GM19395 (cell line): Measurements from ENCODE around the gene LIN37.
"Not testable (repeated sequence)": the region's sequence is repeated elsewhere in the genome, so short reads cannot be mapped to it uniquely, and the experiment has no call there.

Experiments used
- ATAC-seq: cut with Tn5 transposase; IDR thresholded peaks from one replicate; pipeline ENCODE4 v1.9.1; 2021; ENCODE audit warnings: mild to moderate bottlenecking, moderate library complexity; ENCODE audit not compliant: unreplicated experiment

The LIN37 gene

DNA sequence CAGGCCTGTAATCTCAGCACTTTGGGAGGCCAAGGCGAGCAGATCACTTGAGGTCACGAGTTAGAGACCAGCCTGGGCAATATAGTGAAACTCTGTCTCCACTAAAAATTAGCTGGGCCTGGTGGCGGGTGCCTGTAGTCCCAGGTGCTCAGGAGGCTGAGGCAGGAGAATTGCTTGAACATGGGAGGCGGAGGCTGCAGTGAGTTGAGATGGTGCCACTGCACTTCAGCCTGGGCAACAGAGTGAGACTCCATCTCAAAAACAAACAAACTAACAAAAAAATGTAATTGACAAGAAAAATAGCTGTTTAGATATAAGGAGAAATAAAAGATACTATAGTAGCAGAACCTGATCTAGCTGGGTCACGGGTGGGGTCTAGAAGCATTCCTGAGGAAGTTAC, 24.0 kb downstream of the LIN37 start:
- ATAC-seq: not testable (repeated sequence)

- no peak for ATAC-seq
Measured at GRCh38 chr19:35773020-35773806, 24.8 kb downstream of the LIN37 start.

DNA sequence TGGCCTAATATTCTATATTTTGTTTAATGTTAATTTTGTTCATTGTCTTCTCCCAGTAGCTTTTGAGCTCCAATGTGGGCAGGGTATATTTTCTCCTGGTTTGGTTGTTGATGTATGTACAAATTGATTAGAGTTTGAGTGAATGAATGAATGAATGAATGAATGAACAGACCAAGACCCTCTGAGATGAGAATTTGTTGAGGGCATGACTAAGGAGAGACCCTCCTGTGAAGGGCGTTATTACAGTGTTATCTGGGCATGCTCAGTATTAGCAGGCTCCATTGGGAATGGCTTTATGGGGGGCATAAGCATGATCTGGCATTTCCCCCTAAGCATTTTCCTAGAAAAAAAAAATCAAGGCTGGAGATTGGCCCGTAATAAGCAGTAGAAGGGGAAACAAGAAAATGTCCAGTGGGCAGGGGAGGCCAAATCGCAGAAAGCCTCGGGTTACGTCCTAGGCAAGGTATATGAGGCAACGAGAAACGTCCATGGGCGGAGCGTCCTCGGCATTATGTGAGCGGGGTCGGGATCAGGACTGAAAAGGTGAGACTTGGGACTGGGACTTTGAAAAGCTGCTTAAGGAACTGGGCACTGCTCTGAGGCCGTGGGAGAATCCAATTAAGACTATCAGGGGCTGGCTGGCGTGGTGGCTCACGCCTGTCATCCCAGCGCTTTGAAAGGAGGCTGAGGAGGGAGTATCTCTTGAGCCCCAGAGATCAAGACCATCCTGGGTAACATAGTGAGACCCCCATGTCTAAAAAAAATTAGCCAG, 26.1 kb downstream of the LIN37 start:
- no peak for ATAC-seq

DNA sequence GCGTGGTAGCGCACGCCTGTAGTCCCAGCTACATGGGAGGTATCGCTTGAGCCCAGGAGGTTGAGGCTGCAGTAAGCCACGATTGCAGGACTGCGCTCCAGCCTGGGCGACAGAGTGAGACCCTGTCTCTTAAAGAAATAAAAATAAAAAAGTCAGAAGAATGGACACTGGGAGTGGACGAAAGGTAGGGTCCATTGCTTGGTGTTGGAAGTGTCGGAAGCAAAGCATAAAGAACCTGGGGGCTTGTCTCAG, 26.6 kb downstream of the LIN37 start:
- ATAC-seq: no peak

DNA sequence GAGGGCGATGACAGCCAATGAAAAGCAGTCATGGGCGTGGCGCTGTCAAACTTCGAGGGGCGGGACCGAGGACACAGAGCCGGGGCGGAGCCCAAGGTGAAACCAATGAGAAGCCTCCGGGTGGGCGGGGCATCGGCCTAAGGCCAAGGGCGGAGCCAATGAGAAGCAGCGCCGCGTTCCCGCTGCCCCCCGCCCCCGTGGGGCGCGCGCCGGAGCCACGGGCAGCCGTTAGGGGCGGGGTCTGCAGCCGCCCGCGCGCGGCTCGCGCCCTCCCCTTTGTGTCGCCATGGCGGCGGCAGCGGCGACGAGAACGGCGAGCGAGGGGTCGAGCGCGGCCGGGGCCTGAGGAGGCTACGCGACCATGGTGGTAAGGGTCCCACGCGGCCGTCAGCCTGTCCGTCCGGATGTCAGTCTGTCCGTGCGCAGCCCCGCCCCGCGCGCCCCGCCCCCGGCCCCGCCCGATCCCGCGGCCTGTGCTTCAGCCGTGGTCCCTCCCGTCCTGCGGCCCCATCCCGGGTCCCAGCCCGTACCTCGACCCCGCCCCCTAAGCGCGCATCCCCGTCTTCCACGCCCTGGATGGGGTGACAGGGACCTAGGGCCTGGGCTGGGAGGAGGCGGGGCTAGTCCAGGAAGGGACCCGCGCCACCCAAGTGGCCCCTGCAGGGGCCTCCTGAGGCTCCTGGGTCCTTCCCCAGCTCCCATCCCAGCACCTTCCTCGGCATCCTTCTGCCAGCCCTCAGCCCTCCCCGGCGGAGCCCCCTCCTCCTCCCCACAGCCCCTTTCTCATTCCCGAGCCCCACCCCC, 27.1 kb downstream of the LIN37 start, which contains the start of gene ARHGAP33:
Gene ARHGAP33 (plus strand): TSS at position 267 of the 804 bp plus-strand sequence. CDS start 95 bp downstream, at position 362.
- ATAC-seq: peak; percentile 90

GRCh38 chr19:35776102-35776788, 27.9 kb downstream of the LIN37 start:
- ATAC-seq: no peak

GRCh38 chr19:35777086-35777841, 28.9 kb downstream of the LIN37 start:
- ATAC-seq: no peak

GRCh38 chr19:35777961-35778360, 29.6 kb downstream of the LIN37 start:
- ATAC-seq: no peak

- ATAC-seq: no peak
Measured at GRCh38 chr19:35779033-35779432, 30.7 kb downstream of the LIN37 start.

GRCh38 chr19:35780058-35780457, 31.7 kb downstream of the LIN37 start:
- no peak for ATAC-seq

GRCh38 chr19:35780717-35781116, 32.3 kb downstream of the LIN37 start:
- ATAC-seq: no peak

DNA sequence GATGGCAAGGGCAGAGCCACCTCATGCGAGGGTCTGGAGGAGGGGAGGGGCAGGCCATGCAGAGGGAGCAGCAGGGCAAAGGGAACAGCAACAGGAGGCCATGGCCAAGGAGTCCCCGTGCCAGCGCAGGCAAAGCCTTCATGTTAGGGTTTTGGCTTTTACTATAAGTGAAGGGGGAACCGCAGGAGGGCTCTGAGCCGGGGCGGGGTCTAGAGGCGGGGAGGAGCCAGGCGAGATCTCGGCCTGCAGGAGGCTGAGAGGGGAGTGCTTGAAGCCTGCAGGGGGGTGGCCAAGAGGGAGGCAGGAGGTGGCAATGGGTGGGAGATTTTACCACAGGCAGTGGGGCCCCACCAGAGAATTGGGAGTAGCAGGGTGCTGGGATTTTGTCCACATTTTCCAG, 33.3 kb downstream of the LIN37 start:
- ATAC-seq: no peak

DNA sequence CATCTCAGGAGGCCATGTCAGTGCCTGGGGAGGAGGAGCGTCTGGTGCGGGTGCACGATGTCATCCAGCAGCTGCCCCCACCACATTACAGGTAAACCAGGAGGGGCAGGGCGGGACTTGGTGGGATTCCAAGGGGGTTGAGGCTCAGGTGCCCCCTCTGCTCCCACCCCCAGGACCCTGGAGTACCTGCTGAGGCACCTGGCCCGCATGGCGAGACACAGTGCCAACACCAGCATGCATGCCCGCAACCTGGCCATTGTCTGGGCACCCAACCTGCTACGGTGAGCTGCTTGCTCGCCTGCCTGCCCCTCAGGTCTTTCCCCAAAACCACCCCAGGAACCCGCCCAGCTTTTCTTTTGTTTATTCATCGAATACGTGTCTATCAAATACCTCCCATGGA, 34.2 kb downstream of the LIN37 start:
- ATAC-seq: no peak

- ATAC-seq: no peak
Measured at GRCh38 chr19:35783469-35784434, 35.4 kb downstream of the LIN37 start.

GRCh38 chr19:35784503-35785338, 36.3 kb downstream of the LIN37 start:
- no peak for ATAC-seq

DNA sequence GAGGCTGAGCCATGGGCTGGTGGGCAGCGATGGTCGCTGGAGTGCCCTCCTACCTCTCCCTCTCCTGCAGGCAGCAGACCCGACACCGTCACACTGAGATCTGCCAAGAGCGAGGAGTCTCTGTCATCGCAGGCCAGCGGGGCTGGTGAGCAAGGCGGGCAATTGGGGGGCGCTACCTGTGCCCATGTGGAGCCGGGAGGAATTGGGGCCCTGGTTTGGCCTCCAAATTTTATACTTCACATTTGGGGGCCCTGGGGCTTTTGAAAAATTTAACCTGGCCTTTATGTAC, 36.9 kb downstream of the LIN37 start:
- no peak for ATAC-seq

- no peak for ATAC-seq
Measured at GRCh38 chr19:35786299-35787160, 38.2 kb downstream of the LIN37 start.
